SK-N-SH (cell line): Measurements from ENCODE around the gene FLT4. TPM values are rescaled to one million over a fixed set of nuclear protein-coding genes. Genes with fewer than 3 reads are reported as not detected.

ENCODE experiments used
- CTCF ChIA-PET: fragments of 300-600, 350-600 bp; formaldehyde crosslinking; extraction: SDS; loops from one replicate; lab custom pipeline; 2021; lab: Yijun Ruan, JAX
- POLR2A ChIA-PET: fragments of 350-600 bp; sonication (Branson Sonifier 250); formaldehyde crosslinking; extraction: SDS; loops from one replicate; lab custom pipeline; 2020; ENCODE audit warnings: antibody characterized with exemption, inconsistent platforms; lab: Yijun Ruan, JAX
- DNase-seq: peaks from one replicate; pipeline ENCODE4 v3.0.0; 2012
- H2AFZ ChIP-seq: fragments of 200-600 bp; sonication (generic); 2 replicates; pipeline ENCODE4 v1.8.1; 2016; ENCODE audit warnings: antibody characterized with exemption, mild to moderate bottlenecking, low read depth
- H3F3A ChIP-seq: fragments of 200-600 bp; sonication (generic); replicated peaks from 2 replicates; pipeline ENCODE3; 2016; ENCODE audit warnings: antibody characterized with exemption, mild to moderate bottlenecking; ENCODE audit not compliant: insufficient read depth
- H3K27ac ChIP-seq, 2 experiments: fragments of 200-500 bp in 1 of 2; fragments of 200-600 bp in 1 of 2; sonication (Bioruptor generic) in 1 of 2; sonication (generic), shearing (Covaris generic) in 1 of 2; 2 replicates each; pipeline versions ENCODE4 v1.5.1 to v1.6.1; 2014 to 2016; ENCODE audit warnings: low read depth in 2 of 2, inconsistent platforms in 1 of 2, low read length in 1 of 2, mild to moderate bottlenecking in 1 of 2, mixed read lengths in 1 of 2
- H3K27me3 ChIP-seq: fragments of 200-600 bp; sonication (generic), shearing (Covaris generic); 2 replicates; pipeline ENCODE4 v1.6.1; 2016; ENCODE audit warnings: mixed run types; ENCODE audit not compliant: insufficient read depth
- H3K36me3 ChIP-seq, 2 experiments: fragments of 200-500 bp in 1 of 2; fragments of 200-600 bp in 1 of 2; sonication (Bioruptor generic) in 1 of 2; sonication (generic) in 1 of 2; replicated peaks in 1 of 2; 2 replicates each; pipeline versions ENCODE3 to v1.5.1; 2014 to 2016; ENCODE audit warnings: low read length in 1 of 2, mild to moderate bottlenecking in 1 of 2; ENCODE audit not compliant: insufficient read depth in 2 of 2, control insufficient read depth in 1 of 2
- H3K4me1 ChIP-seq, 2 experiments: fragments of 200-500 bp in 1 of 2; fragments of 200-600 bp in 1 of 2; sonication (Bioruptor generic) in 1 of 2; sonication (generic), shearing (Covaris generic) in 1 of 2; 2 replicates each; pipeline versions ENCODE4 v1.5.1 to v1.6.1; 2014 to 2016; ENCODE audit warnings: low read depth in 1 of 2, low read length in 1 of 2, mixed run types in 1 of 2; ENCODE audit not compliant: insufficient read depth in 2 of 2, control insufficient read depth in 1 of 2
- H3K4me2 ChIP-seq: fragments of 200-600 bp; sonication (generic), shearing (Covaris generic); 2 replicates; pipeline ENCODE4 v1.6.1; 2017; ENCODE audit warnings: mixed run types
- H3K4me3 ChIP-seq, 2 experiments: fragments of 200-500 bp in 1 of 2; fragments of 200-600 bp in 1 of 2; sonication (Bioruptor generic) in 1 of 2; sonication (generic), shearing (Covaris generic) in 1 of 2; 2 replicates each; pipeline versions ENCODE4 v1.5.1 to v1.8.1; 2014 to 2016; ENCODE audit warnings: low read depth in 2 of 2, inconsistent platforms in 1 of 2, low read length in 1 of 2, mild to moderate bottlenecking in 1 of 2, mixed read lengths in 1 of 2, moderate library complexity in 1 of 2
- H3K79me2 ChIP-seq: fragments of 200-600 bp; sonication (generic); 2 replicates; pipeline ENCODE4 v1.8.1; 2017; ENCODE audit warnings: mild to moderate bottlenecking; ENCODE audit not compliant: insufficient read depth
- H3K9ac ChIP-seq: fragments of 200-600 bp; sonication (generic); 2 replicates; pipeline ENCODE4 v1.6.1; 2017; ENCODE audit warnings: mixed run types
- H3K9me2 ChIP-seq: fragments of 200-600 bp; sonication (generic); 2 replicates; pipeline ENCODE4 v1.6.1; 2017; ENCODE audit warnings: mixed run types
- H3K9me3 ChIP-seq: fragments of 200-600 bp; sonication (generic); 2 replicates; pipeline ENCODE4 v1.6.1; 2017; ENCODE audit warnings: mixed run types, mild to moderate bottlenecking, moderate library complexity
- H4K20me1 ChIP-seq: fragments of 200-600 bp; sonication (generic); 2 replicates; pipeline ENCODE4 v1.6.1; 2017; ENCODE audit warnings: mild to moderate bottlenecking, mixed run types; ENCODE audit not compliant: insufficient read depth
- CHD2 ChIP-seq: fragments of 150-350 bp; IDR thresholded peaks from 2 replicates; pipeline ENCODE4 v1.6.1; 2018; ENCODE audit warnings: low read length; ENCODE audit not compliant: partially characterized antibody
- RAD21 ChIP-seq: IDR thresholded peaks from 2 replicates; pipeline ENCODE4 v1.6.1; 2012; ENCODE audit warnings: mild to moderate bottlenecking, low read length
- RXRA ChIP-seq: IDR thresholded peaks from 2 replicates; pipeline ENCODE4 v1.4.0; 2012; ENCODE audit warnings: low read depth, mild to moderate bottlenecking, borderline replicate concordance
- SMC3 ChIP-seq: IDR thresholded peaks from 2 replicates; pipeline ENCODE4 v1.6.1; 2012; ENCODE audit warnings: low read depth, low read length, improper control_type of control experiment
- YY1 ChIP-seq: IDR thresholded peaks from 2 replicates; pipeline ENCODE4 v1.4.0; 2012; ENCODE audit warnings: low read depth, mild to moderate bottlenecking
- ZBTB33 ChIP-seq: IDR thresholded peaks from 2 replicates; pipeline ENCODE4 v1.4.0; 2012; ENCODE audit warnings: low read depth, borderline replicate concordance
- WGBS: methylation state at CpG from one replicate; pipeline ENCODE4 v1.1.6; 2017; ENCODE audit warnings: low lambda C conversion rate; 5-methylcytosine and 5-hydroxymethylcytosine counted together
- polyA plus RNA-seq, 3 experiments: library from polyadenylated mRNA; depleted of rRNA; stranded (reverse); fragments of >200 nt; gene quantifications; 2 replicates each; pipeline ENCODE4 v1.2.3, GENCODE V29; 2012
- TF ChIP-seq, protein P1 (sequence below): fragments of 200-600 bp; sonication (generic); IDR thresholded peaks from 2 replicates; pipeline ENCODE4 v1.6.1; 2017; ENCODE audit warnings: antibody characterized with exemption, mild to moderate bottlenecking, moderate library complexity

The FLT4 gene
- polyA plus RNA-seq, 1 of the 3 experiments (the other 2 are of a cell fraction), result 0.05 TPM

DNA sequence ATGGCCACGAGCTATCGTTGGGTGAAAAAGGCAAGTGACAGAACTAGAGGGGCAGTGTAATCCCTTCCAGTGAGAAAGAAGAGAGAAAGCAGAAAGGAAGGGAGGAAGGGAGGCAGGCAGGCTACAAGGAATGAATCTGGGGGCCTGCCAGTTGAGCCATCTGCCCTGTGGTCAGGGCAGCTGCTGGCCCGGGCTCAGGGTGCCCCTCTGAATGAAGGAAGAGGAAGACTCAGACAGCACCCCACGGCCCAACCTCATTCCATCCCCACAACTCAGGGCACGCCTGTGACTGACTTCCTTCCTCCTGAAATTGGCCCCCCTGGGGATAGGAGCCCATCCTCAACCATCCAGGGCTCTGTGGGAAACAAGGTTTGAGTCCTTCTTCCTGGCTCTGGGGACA lies 20.3 kb upstream of the FLT4 start:
- DNase-seq, result no peak
- no peak overlapping the region for H3K4me2 ChIP-seq
- no peak overlapping the region for H3K4me3 ChIP-seq
- no peaks in the 10 kb centered on the region for H3K36me3 ChIP-seq
- no peaks in the 10 kb centered on the region for H4K20me1 ChIP-seq
- H3F3A ChIP-seq, result no peaks in the 10 kb centered on the region
- no peak for TF ChIP-seq RXRA
- no peak for TF ChIP-seq RAD21
- TF ChIP-seq YY1, result no peak
- TF ChIP-seq, protein P1, sequence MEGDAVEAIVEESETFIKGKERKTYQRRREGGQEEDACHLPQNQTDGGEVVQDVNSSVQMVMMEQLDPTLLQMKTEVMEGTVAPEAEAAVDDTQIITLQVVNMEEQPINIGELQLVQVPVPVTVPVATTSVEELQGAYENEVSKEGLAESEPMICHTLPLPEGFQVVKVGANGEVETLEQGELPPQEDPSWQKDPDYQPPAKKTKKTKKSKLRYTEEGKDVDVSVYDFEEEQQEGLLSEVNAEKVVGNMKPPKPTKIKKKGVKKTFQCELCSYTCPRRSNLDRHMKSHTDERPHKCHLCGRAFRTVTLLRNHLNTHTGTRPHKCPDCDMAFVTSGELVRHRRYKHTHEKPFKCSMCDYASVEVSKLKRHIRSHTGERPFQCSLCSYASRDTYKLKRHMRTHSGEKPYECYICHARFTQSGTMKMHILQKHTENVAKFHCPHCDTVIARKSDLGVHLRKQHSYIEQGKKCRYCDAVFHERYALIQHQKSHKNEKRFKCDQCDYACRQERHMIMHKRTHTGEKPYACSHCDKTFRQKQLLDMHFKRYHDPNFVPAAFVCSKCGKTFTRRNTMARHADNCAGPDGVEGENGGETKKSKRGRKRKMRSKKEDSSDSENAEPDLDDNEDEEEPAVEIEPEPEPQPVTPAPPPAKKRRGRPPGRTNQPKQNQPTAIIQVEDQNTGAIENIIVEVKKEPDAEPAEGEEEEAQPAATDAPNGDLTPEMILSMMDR, result no peak
- TF ChIP-seq, all 33 proteins: peak for 0
- H3K9me3 ChIP-seq, result no peaks in the 10 kb centered on the region
- peaks cover 19% of the 10 kb centered on the region for H3K27me3 ChIP-seq
- WGBS, result 12% methylated on average over 5 of the region's 5 CpGs
- ChIA-PET CTCF (interaction anchor here (0.8 to 2.7 kb wide), 5 partner anchors 16 to 530 kb away, joined by 3 to 12 read pairs (median 3); no protein-coding TSS in a partner anchor), POLR2A (no interaction called here)
- H3K9ac ChIP-seq, result no peak overlapping the region
- H3K79me2 ChIP-seq, result no peaks in the 10 kb centered on the region
- no peak overlapping the region for H3K27ac ChIP-seq
- H3K9me2 ChIP-seq, result no peaks in the 10 kb centered on the region
- no peak overlapping the region for H2AFZ ChIP-seq
- no peaks in the 10 kb centered on the region; a peak in 1 of 4 replicates for H3K4me1 ChIP-seq

- H3K4me2 ChIP-seq, result no peak overlapping the region
- H3K9me2 ChIP-seq, result no peaks in the 10 kb centered on the region
- H3K27ac ChIP-seq, result no peak overlapping the region
- H3K9ac ChIP-seq, result no peak overlapping the region
- no peaks in the 10 kb centered on the region for H3K79me2 ChIP-seq
- DNase-seq, result no peak
- no peak overlapping the region for H2AFZ ChIP-seq
- H3K36me3 ChIP-seq, result no peaks in the 10 kb centered on the region
- CTCF ChIA-PET, result interaction anchor here (0.8 to 1.6 kb wide), 3 partner anchors 18 to 529 kb away, joined by 3 to 4 read pairs (median 3); no protein-coding TSS in a partner anchor
- H4K20me1 ChIP-seq, result no peaks in the 10 kb centered on the region
- H3K4me1 ChIP-seq, result no peaks in the 10 kb centered on the region; a peak in 1 of 4 replicates
- H3K27me3 ChIP-seq, result peaks cover 13% of the 10 kb centered on the region
- TF ChIP-seq CHD2, result no peak
- no peak for TF ChIP-seq ZBTB33
- no peak for TF ChIP-seq SMC3
- TF ChIP-seq, all 33 proteins: peak for 0
- H3K9me3 ChIP-seq, result no peaks in the 10 kb centered on the region
- no peak overlapping the region for H3K4me3 ChIP-seq
- POLR2A ChIA-PET, result no interaction called here
- H3F3A ChIP-seq, result no peaks in the 10 kb centered on the region
- 50% methylated on average over 10 of the region's 17 CpGs for WGBS
Measured at GRCh38 chr5:180668835-180669596, 19.6 kb upstream of the FLT4 start.
